ENCODE measurements around the gene VASN.

VASN gene

DNA sequence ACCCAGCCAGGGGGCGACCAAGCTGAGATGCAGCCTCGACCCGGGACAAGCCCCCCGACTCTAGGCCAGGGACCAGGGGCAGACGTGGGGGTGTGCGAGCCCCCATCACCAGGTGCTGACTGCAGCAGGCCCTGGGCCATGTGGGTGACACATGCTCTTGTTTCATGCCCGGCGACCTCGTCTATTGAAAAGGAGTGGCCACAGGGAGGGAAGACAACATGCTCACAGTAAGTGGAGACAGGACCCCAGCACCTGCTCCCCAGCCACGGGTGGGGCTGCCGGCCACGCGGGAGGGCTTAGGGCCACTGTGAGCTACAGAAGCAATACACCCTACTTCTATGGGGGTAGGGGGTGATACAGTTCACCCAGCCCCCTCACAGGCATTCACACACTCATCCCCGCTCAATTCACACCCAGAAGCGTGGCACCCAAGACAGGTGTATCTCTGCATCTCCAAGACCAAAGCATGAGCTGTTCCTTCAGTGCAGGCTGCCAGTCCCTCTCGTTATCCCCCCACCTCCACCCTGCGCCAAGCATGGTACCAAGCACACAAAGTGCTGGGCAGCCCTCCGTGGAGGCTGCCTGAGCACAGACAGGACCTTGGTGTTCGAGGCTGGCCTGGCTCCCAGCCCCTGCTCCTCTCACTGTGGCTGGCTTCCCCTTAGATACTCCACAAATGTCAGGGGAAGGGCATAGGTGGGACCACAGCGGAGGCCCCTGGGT is 13.6 kb downstream of the VASN start:
- no peak for DNase-seq (ENCODE audit: low spot score)
- in situ Hi-C loops (cut with MboI; ENCODE audit: low pct_unique_long_range_greater_than_20kb, low sequenced_read_pairs, unreplicated experiment): no loop called here
- TF ChIP-seq, protein P1, sequence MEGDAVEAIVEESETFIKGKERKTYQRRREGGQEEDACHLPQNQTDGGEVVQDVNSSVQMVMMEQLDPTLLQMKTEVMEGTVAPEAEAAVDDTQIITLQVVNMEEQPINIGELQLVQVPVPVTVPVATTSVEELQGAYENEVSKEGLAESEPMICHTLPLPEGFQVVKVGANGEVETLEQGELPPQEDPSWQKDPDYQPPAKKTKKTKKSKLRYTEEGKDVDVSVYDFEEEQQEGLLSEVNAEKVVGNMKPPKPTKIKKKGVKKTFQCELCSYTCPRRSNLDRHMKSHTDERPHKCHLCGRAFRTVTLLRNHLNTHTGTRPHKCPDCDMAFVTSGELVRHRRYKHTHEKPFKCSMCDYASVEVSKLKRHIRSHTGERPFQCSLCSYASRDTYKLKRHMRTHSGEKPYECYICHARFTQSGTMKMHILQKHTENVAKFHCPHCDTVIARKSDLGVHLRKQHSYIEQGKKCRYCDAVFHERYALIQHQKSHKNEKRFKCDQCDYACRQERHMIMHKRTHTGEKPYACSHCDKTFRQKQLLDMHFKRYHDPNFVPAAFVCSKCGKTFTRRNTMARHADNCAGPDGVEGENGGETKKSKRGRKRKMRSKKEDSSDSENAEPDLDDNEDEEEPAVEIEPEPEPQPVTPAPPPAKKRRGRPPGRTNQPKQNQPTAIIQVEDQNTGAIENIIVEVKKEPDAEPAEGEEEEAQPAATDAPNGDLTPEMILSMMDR (IDR thresholded peaks at IDR 0.05; ENCODE audit: extremely low read depth, insufficient read depth, missing control alignments): no peak

DNA sequence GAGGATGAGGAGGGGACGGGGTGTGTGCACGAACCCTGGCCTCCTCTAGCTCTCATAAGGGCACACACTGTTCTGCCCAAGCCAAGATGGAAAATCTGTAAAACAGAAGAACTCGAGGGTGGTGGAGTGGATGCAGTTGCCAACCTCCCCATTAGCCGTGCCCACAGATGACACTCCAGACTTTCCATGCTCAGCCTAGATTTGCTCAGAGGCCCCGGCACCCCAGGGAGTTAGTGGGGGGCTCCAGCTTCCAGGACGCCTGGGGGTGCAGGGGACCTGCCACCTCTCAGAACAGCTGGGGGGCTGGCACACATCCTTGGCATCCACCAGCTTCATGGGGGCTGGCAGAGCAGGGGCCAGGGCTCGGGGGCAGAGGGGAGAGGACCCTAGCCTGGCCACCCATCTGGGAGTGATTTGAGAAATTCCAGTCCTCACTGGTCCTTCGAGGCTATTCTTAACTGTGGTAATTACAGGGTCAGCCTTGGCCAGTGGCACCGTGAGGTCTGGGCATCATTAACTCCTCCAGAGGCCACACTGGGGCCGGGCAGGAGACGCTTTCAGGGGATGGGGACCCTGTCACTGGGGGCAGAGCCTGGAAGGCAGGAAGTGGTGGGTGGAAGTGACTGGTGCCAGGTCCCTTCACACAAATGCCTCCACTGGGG is 14.3 kb downstream of the VASN start:
- TF ChIP-seq, protein P1 (IDR thresholded peaks at IDR 0.05; ENCODE audit: extremely low read depth, insufficient read depth, missing control alignments): no peak
- in situ Hi-C loops (cut with MboI; ENCODE audit: low pct_unique_long_range_greater_than_20kb, low sequenced_read_pairs, unreplicated experiment): no loop called here
- DNase-seq (ENCODE audit: low spot score): no peak

DNA sequence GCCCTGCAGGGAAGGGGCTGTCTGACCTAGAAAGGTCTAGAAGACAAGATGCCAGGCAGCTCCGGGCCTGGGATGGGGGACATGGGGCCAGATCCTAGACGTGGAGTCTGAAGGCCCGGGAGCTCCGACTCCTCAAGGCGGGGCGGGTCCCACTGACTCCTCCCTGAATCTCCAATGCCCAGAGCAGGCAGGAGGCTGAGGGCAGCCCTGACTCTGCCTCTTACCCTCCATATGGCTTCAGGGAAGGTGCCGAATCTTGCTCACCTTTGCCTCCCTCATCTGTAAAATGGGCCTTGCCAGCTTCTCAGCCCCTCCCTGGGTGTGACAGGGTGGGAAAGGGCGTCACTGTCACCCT is 14.8 kb downstream of the VASN start:
- DNase-seq (ENCODE audit: low spot score): no peak
- in situ Hi-C loops (cut with MboI; ENCODE audit: low pct_unique_long_range_greater_than_20kb, low sequenced_read_pairs, unreplicated experiment): no loop called here

DNA sequence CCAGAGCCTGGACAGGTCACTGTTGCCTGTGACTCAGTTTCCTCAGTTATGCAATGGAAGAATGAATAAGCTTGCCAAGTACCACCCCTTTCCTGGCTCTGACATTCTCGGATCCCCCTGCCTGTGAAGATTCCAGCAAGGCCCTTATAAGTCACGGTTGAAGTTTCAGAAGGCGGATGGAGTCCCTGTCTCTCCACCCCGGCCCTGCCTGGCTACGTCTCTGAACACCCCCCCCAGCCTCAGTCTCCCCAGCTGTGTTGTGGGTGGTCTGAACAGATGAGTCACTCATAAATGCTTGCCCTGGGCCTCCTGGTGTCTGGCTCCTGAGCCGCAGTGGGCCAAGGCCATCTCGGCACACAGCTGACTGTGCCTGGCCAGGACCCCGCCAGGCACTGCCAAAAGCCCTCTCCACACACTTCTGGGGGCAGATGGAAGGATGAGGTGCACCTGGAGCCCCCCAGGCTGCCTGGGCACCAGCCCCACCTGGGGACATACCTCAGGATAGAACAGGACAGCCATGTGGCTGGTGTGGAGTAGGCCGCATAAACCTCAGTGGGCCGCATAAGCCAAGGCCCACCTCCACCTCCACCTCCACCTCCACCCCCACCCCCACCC is 15.4 kb downstream of the VASN start:
- in situ Hi-C loops (cut with MboI; ENCODE audit: low pct_unique_long_range_greater_than_20kb, low sequenced_read_pairs, unreplicated experiment): no loop called here
- TF ChIP-seq, protein P1 (IDR thresholded peaks at IDR 0.05; ENCODE audit: extremely low read depth, insufficient read depth, missing control alignments): no peak

More for the DNA sequence above, 14.8 kb downstream of the VASN start:
- TF ChIP-seq, protein P1 (IDR thresholded peaks at IDR 0.05; ENCODE audit: extremely low read depth, insufficient read depth, missing control alignments): no peak

DNA sequence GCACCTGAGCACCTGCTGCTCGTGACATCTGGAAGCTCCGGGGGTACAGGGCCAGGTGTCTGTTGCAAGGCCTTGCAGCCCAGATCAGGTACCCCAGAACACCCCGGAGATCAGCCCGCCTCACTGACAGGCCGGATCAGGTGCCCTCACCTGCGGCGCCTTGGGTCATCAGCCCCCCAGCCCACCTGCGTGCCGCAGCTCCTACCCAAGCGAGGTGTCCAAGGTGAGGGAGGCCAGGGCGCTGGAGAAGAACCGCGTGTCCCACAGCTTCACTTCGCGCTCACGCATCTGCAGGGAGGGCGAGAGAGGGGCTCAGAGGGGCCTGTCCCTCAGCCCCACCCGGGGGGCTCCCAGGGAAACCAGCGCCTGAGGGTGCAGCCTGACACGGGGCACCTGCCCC is 16.1 kb downstream of the VASN start:
- TF ChIP-seq, protein P1 (IDR thresholded peaks at IDR 0.05; ENCODE audit: extremely low read depth, insufficient read depth, missing control alignments): no peak
- no peak for DNase-seq (ENCODE audit: low spot score)
- in situ Hi-C loops (cut with MboI; ENCODE audit: low pct_unique_long_range_greater_than_20kb, low sequenced_read_pairs, unreplicated experiment): no loop called here

More for the DNA sequence above, 15.4 kb downstream of the VASN start:
- no peak for DNase-seq (ENCODE audit: low spot score)

DNA sequence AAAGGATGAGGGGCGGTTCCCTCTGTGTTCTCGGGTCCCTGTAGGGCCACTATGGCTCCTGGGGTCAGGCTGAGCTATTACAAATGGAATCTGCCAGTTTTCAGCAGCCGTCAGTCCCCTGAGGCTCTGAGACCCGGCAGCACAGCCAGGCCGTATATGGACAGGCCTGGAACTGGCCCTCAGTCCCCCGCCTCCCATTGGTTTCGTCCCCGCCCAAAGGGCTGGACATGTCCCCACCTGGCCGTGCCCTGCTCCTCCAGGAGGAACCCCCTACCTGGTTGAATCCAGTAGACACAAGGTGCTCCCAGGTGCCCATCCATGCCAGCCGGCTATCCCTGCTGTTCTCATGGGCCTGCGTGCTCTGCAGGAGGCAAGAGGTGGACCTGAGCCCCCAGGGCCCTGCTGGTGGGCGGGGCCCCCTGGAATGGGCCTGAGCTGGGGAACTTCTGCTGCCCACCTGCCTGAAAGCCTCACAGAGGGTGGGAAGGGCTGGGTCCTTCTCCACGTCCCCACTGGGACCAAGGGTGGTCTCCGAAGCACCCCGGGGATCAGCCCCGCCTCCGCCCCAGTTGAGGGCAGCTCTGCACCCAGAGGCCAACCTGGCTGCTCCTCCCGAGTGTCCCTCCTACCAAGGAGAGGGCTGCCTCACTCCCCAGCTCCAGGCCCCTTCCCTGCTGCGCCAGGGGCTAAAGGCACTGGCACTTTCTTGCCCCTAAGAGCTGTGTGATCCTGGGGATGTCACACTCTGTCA is 16.8 kb downstream of the VASN start:
- TF ChIP-seq, protein P1 (IDR thresholded peaks at IDR 0.05; ENCODE audit: extremely low read depth, insufficient read depth, missing control alignments): no peak
- in situ Hi-C loops (cut with MboI; ENCODE audit: low pct_unique_long_range_greater_than_20kb, low sequenced_read_pairs, unreplicated experiment): no loop called here
- no peak for DNase-seq (ENCODE audit: low spot score)
